ENCODE results near the gene ARMS2. TPM values are rescaled to one million over a fixed set of nuclear protein-coding genes. Genes with fewer than 3 reads are reported as not detected.

The ARMS2 gene
- total RNA-seq, 4 donors from 2014 or later: not detected

- ATAC-seq (ENCODE audit: low FRiP score): peak; percentile 63
- DNase-seq (ENCODE audit: low spot score): peak; percentile 40
- TF ChIP-seq, protein P1, sequence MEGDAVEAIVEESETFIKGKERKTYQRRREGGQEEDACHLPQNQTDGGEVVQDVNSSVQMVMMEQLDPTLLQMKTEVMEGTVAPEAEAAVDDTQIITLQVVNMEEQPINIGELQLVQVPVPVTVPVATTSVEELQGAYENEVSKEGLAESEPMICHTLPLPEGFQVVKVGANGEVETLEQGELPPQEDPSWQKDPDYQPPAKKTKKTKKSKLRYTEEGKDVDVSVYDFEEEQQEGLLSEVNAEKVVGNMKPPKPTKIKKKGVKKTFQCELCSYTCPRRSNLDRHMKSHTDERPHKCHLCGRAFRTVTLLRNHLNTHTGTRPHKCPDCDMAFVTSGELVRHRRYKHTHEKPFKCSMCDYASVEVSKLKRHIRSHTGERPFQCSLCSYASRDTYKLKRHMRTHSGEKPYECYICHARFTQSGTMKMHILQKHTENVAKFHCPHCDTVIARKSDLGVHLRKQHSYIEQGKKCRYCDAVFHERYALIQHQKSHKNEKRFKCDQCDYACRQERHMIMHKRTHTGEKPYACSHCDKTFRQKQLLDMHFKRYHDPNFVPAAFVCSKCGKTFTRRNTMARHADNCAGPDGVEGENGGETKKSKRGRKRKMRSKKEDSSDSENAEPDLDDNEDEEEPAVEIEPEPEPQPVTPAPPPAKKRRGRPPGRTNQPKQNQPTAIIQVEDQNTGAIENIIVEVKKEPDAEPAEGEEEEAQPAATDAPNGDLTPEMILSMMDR (IDR thresholded peaks at IDR 0.05): no peak
These were observed 50.1 kb downstream of the ARMS2 start for GRCh38 chr10:122504610-122504950.

GRCh38 chr10:122505011-122505410, 50.6 kb downstream of the ARMS2 start:
- ATAC-seq (ENCODE audit: low FRiP score) (no peak), DNase-seq (ENCODE audit: low spot score) (no peak)
- TF ChIP-seq, protein P1 (IDR thresholded peaks at IDR 0.05): no peak

DNA sequence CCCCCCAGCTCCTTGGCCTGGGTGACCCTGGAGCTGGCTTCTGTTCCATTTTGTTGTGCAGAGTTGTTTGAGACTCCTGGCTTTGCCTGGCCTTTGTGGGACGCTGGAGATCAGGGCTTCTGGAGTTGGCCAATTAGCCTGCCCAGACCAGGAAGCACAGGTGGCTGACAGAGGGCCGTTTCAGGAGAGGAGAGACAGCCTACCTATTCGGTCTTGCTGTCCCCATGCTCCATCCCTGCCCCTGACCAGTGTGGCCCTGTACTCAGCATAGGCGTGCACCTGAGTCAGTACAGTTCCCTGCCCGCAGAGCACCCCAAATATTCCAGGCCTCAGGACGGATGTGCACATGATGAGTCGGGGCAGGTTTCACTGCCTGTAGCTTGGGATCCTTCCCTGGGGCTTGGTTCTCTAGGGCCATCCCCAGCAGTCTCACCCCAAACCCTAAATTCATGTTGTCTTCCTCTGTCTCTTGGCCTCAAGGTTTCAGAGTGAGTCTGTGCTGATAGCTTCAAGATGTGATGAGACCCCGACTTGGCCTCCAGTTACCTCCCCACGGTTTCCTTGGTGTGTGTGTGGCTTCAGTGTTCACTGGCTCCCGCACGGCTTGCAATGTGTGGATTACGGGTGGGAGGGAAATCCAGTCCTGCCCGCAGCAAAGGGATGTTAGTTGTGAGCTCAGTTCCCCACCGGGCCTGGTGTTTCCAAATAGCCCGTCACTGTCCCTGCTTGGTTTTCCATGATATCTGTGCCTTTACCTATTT, 51.6 kb downstream of the ARMS2 start:
- no peak for DNase-seq (ENCODE audit: low spot score)
- TF ChIP-seq, protein P1 (IDR thresholded peaks at IDR 0.05): no peak
- no peak for ATAC-seq (ENCODE audit: low FRiP score)

Small RNAs within 50 kb of the gene (small RNA-seq; reads per million reads assigned to genes)
- gene MIR3941: not detected

Other genes starting within 250 kb of the ARMS2 start
- under 1 TPM in 1 of 4 donors, not detected in 3; 0.37 TPM for gene BTBD16, start 183.4 kb upstream of the ARMS2 start, total RNA-seq
- gene PLEKHA1, start 79.9 kb upstream of the ARMS2 start, total RNA-seq: 10 to 100 TPM; 22.9 to 30.8 (median 26.8) TPM
- 100 to 1,000 TPM in 3 of 4 donors, 10 to 100 TPM in 1; 92.8 to 402 (median 260) TPM for gene HTRA1, start 6.9 kb downstream of the ARMS2 start, total RNA-seq
- gene DMBT1, start 106.1 kb downstream of the ARMS2 start, total RNA-seq: under 1 TPM in 2 of 4 donors, not detected in 2; 0.06 to 0.28 TPM
- not detected for gene C10orf120, start 245.2 kb downstream of the ARMS2 start, total RNA-seq

Data from omental fat pad (tissue), 4 donors.